Measurements from ENCODE around the gene LY6G6C.

The LY6G6C gene

DNA sequence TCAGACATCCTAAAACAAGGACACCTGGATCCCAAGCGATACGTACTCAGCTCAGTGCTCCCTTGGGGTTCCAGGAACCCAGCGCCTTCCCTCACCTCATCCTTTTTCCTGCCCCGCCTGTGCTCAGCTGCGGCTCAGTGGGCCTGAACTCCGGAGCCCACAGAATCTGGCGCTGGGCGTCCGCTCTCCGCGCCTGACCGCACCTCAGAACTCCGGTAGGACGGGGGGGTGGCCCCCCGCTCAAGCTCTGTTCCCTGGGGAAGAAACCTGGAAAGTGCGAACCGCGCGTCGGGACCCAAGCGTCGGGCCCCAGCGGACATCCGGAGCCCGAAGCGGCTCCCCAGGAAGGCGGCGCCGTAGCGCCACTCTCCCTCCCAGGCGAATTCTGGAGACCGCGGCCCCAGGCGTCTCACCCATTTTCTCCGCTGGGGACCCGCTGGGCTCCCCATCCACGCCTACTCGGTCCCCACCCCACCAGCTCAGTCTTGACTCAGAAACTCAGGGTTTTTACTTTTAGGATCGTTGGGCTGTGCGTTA is 40.3 kb downstream of the LY6G6C start:
- Histone ChIP-seq H3K9me3 (ENCODE audit: control insufficient read depth, low read length) (no peaks in the 10 kb centered on the region), H3K27me3 (replicated peaks; ENCODE audit: control insufficient read depth, insufficient read depth, low read length, poor library complexity, severe bottlenecking) (no peaks in the 10 kb centered on the region), H3K36me3 (ENCODE audit: control insufficient read depth, insufficient read depth, low read length) (peaks cover 5% of the 10 kb centered on the region), H3K4me1 (ENCODE audit: control insufficient read depth, insufficient read depth, low read length, poor library complexity, severe bottlenecking) (peaks cover 10% of the 10 kb centered on the region), H3K27ac (ENCODE audit: insufficient read depth, low read length, poor library complexity, severe bottlenecking) (peak overlapping the region; percentile 63), H3K4me3 (ENCODE audit: insufficient read depth, low read depth, low read length, poor library complexity, severe bottlenecking) (peak overlapping the region; percentile 77)
- peak in 2 of 3 donors; percentile 19 to 27 for DNase-seq

DNA sequence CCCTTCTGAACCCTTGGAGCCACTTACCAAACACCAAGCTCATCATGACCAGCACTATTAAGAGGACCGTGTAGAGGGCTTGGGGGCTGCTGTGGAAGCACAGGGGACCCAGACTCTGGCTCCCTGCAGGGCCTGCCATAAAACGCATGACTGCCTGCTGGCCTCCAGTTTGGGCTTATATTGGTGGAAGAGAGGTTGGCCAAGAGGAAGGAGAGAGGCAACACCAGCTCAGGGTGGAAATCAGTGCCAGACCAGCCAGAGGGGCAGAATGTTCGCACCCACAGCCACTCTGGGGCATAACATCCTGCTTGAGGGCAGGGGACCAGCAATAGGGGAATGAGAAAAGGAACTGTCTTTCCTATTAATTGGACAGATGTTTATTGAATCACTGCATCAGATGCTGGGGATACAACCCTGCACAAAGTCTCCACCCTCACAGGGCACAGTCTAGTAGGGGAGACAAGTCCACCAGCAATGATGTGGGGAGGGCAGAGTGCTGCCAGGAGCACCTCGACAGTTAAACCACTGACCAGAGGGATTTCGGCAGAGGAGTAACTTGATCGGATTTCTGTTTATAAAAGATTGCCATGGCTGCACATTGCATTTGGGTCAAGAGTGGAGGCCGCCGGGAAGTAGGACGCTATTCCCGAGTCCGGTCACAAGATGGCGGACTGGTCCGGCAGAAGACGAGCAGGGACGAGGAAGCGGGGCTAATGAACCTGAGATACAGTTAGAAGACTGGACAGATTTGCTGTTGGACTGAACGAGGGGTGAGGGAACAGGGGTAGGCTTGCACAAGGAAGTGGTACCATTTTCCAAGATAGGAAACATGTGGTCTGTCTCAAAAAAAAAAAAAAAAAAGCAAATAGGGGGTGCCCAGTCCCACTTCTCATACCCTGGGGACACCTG is 41.1 kb downstream of the LY6G6C start, which contains the start of gene LY6G5C:
Gene LY6G5C, minus strand, starts transcription at position 842 of the 909 bp plus-strand sequence. Its CDS starts 694 bp downstream, at position 148.
- DNase-seq = peak; percentile 35 to 48 (median 43)
- no peaks in the 10 kb centered on the region for H3K27me3 ChIP-seq (replicated peaks; ENCODE audit: control insufficient read depth, insufficient read depth, low read length, poor library complexity, severe bottlenecking)
- no peaks in the 10 kb centered on the region for H3K36me3 ChIP-seq (ENCODE audit: control insufficient read depth, insufficient read depth, low read length)
- peak within 1 kb of the TSS; percentile 63 for H3K27ac ChIP-seq (ENCODE audit: insufficient read depth, low read length, poor library complexity, severe bottlenecking)
- no peaks in the 10 kb centered on the region for H3K9me3 ChIP-seq (ENCODE audit: control insufficient read depth, low read length)
- peak within 1 kb of the TSS; percentile 77 for H3K4me3 ChIP-seq (ENCODE audit: insufficient read depth, low read depth, low read length, poor library complexity, severe bottlenecking)
- peaks cover 10% of the 10 kb centered on the region for H3K4me1 ChIP-seq (ENCODE audit: control insufficient read depth, insufficient read depth, low read length, poor library complexity, severe bottlenecking)

DNA sequence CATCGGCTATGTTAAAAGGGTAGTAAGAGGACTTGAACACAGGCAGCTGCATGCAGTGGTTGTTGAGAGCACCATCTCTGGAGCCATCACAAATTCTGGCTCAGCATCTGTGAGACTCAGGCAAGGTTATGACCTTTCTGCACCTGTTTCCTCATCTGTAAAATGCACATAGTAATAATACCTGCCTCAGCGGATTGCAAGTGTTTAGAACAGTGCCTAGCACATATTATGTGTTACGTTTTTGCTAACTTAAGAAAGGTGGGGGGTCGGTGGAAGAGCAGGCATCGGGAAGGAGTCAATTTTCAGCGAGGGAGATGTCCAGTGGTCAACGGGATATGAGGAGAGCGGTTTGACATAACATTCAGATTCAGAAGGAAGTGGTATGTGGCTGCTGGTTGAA is 43.6 kb downstream of the LY6G6C start:
- H3K4me3 ChIP-seq (ENCODE audit: insufficient read depth, low read depth, low read length, poor library complexity, severe bottlenecking) = no peak overlapping the region
- H3K36me3 ChIP-seq (ENCODE audit: control insufficient read depth, insufficient read depth, low read length) = no peaks in the 10 kb centered on the region
- H3K27ac ChIP-seq (ENCODE audit: insufficient read depth, low read length, poor library complexity, severe bottlenecking) = no peak overlapping the region
- H3K9me3 ChIP-seq (ENCODE audit: control insufficient read depth, low read length) = no peaks in the 10 kb centered on the region
- no peaks in the 10 kb centered on the region for H3K27me3 ChIP-seq (replicated peaks; ENCODE audit: control insufficient read depth, insufficient read depth, low read length, poor library complexity, severe bottlenecking)
- no peak for DNase-seq
- H3K4me1 ChIP-seq (ENCODE audit: control insufficient read depth, insufficient read depth, low read length, poor library complexity, severe bottlenecking) = peaks cover 10% of the 10 kb centered on the region

DNA sequence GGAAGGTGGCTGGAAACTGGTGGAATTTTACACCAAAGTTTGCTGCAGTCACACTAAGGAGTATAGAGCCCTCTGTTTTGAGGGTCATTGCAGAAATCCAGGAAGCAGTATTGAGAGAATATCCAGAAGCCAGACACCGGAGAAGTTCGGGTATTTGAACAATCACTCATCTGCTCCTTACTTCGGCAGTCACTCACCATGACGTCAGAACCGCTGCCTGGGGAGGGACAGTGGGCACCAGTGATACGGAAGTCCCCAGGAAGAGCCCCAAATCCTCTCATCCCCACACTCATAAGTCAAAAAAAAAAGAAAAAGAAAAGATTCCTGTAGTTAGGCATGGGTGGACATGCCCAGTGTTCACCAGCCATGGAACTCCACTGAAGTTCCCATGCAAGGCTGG is 44.6 kb downstream of the LY6G6C start:
- Histone ChIP-seq H3K27ac (ENCODE audit: insufficient read depth, low read length, poor library complexity, severe bottlenecking) (no peak overlapping the region), H3K4me3 (ENCODE audit: insufficient read depth, low read depth, low read length, poor library complexity, severe bottlenecking) (no peak overlapping the region), H3K36me3 (ENCODE audit: control insufficient read depth, insufficient read depth, low read length) (peaks cover 3% of the 10 kb centered on the region), H3K9me3 (ENCODE audit: control insufficient read depth, low read length) (no peaks in the 10 kb centered on the region), H3K27me3 (replicated peaks; ENCODE audit: control insufficient read depth, insufficient read depth, low read length, poor library complexity, severe bottlenecking) (no peaks in the 10 kb centered on the region), H3K4me1 (ENCODE audit: control insufficient read depth, insufficient read depth, low read length, poor library complexity, severe bottlenecking) (peaks cover 10% of the 10 kb centered on the region)
- no peak for DNase-seq

DNA sequence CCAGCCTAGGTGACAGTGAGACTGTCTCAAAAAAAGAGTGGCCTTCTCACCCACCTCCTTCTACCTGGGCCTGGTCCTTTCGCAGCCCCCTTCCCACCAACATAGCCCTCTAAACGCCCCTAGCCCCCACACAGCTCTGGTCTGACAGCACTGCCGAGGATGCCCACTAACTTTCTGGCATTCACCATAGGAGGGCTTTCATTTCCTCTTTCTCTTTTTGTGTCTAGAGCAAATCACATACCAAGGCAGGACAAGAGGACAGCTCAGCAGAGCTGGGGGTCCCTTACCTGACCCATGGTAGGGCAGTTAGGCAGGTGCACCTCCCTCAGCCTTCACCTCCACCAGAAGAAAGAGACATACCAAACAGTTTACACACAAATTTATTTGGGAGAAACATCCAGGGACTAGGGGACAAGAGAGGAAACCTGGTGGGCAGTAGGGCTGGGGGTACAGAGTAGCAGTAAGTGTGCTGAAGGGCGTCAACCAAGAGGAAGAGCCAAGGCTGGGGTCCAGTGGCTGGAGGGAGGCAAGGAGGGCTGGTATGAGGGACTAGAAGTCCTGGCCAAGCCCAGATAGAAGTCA is 45.1 kb downstream of the LY6G6C start:
- no peak overlapping the region for H3K4me3 ChIP-seq (ENCODE audit: insufficient read depth, low read depth, low read length, poor library complexity, severe bottlenecking)
- H3K36me3 ChIP-seq (ENCODE audit: control insufficient read depth, insufficient read depth, low read length) = peaks cover 8% of the 10 kb centered on the region
- DNase-seq = no peak
- H3K27ac ChIP-seq (ENCODE audit: insufficient read depth, low read length, poor library complexity, severe bottlenecking) = no peak overlapping the region
- H3K4me1 ChIP-seq (ENCODE audit: control insufficient read depth, insufficient read depth, low read length, poor library complexity, severe bottlenecking) = peaks cover 7% of the 10 kb centered on the region
- no peaks in the 10 kb centered on the region for H3K9me3 ChIP-seq (ENCODE audit: control insufficient read depth, low read length)
- H3K27me3 ChIP-seq (replicated peaks; ENCODE audit: control insufficient read depth, insufficient read depth, low read length, poor library complexity, severe bottlenecking) = no peaks in the 10 kb centered on the region

DNA sequence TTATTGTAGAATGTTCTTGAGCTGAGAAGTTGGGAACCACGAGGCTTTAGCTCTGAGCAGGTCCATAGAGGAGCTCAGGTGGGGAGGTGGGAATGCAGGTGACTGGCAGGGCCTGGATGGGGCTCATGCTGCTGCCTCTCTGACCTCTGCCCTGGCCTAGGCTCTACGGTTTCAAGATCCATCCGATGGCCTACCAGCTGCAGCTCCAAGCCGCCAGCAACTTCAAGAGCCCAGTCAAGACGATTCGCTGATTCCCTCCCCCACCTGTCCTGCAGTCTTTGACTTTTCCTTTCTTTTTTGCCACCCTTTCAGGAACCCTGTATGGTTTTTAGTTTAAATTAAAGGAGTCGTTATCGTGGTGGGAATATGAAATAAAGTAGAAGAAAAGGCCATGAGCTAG is 51.9 kb downstream of the LY6G6C start, which contains the start of gene LY6G5B:
Gene LY6G5B, plus strand, starts transcription at position 301 of the 400 bp plus-strand sequence. CDS start 975 bp downstream, outside the sequence.
- Histone ChIP-seq H3K27ac (ENCODE audit: insufficient read depth, low read length, poor library complexity, severe bottlenecking) (no peak within 1 kb of the TSS), H3K4me3 (ENCODE audit: insufficient read depth, low read depth, low read length, poor library complexity, severe bottlenecking) (no peak within 1 kb of the TSS), H3K9me3 (ENCODE audit: control insufficient read depth, low read length) (no peaks in the 10 kb centered on the region), H3K4me1 (ENCODE audit: control insufficient read depth, insufficient read depth, low read length, poor library complexity, severe bottlenecking) (peaks cover 13% of the 10 kb centered on the region), H3K27me3 (replicated peaks; ENCODE audit: control insufficient read depth, insufficient read depth, low read length, poor library complexity, severe bottlenecking) (no peaks in the 10 kb centered on the region), H3K36me3 (ENCODE audit: control insufficient read depth, insufficient read depth, low read length) (peaks cover 53% of the 10 kb centered on the region)
- no peak for DNase-seq
